ENCODE data around the gene NANP.

GRCh38 chr20:25629816-25630499, 6.1 kb upstream of the NANP start:
- TF ChIP-seq RAD21 (IDR thresholded peaks at IDR 0.05; ENCODE audit: low read length) (no peak), CTCF (conservative IDR thresholded peaks at IDR 0.05; ENCODE audit: low read depth, low read length) (no peak), BHLHE40 (IDR thresholded peaks at IDR 0.05; ENCODE audit: low read depth, low read length) (no peak), POLR2A (IDR thresholded peaks at IDR 0.05; ENCODE audit: low read depth, low read length) (no peak), CEBPB (IDR thresholded peaks at IDR 0.05; ENCODE audit: low read depth, low read length) (no peak)
